ENCODE measurements around the gene RGS19.

RGS19 gene

DNA sequence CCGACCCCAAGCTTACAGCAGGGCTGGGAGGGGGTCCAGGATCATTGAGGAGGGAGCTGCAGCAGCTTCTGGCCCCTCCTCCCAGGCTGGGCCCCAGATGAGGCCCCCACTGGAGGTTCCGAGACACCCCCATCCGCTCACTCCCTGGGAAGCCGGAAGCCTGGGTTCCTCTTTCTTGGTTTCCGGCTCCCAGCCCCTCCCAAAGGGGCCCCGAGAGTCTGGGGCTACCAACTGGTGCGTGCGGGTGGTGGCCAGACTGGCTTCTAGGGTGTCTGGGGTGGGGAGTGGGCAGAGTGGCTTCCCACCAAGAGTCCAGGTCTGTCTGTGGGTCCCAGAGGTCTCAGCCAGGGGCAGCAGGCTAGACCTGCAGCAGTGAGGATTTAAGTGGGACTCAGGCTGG lies 2.2 kb downstream of the RGS19 start:
- H2BK15ac ChIP-seq (ENCODE audit: low read length) = no peak overlapping the region
- peak overlapping the region; percentile 84 for H2AK5ac ChIP-seq (ENCODE audit: low read depth, low read length)
- no peaks in the 10 kb centered on the region for H3K9me3 ChIP-seq (replicated peaks in 1 of 2; ENCODE audit: control insufficient read depth in 2 of 2, insufficient read depth in 1 of 2, low read depth in 1 of 2, low read length in 2 of 2)
- no peak overlapping the region for H3K4me2 ChIP-seq (ENCODE audit: insufficient read depth, low read length, poor library complexity, severe bottlenecking)
- H3K4ac ChIP-seq (ENCODE audit: low read length) = no peak overlapping the region
- peaks cover 10% of the 10 kb centered on the region for H3K79me1 ChIP-seq (ENCODE audit: low read depth, low read length)
- H3K4me1 ChIP-seq (ENCODE audit: control insufficient read depth in 2 of 2, insufficient read depth in 1 of 2, low read depth in 1 of 2, low read length in 2 of 2) = peaks cover 19 to 38% of the 10 kb centered on the region in 2 donors
- H2BK12ac ChIP-seq (ENCODE audit: low read length) = no peak overlapping the region
- no peak overlapping the region for H3K18ac ChIP-seq (ENCODE audit: low read length)
- H3K36me3 ChIP-seq (replicated peaks in 1 of 2; ENCODE audit: control insufficient read depth in 2 of 2, insufficient read depth in 2 of 2, low read length in 2 of 2) = peaks cover 4 to 6% of the 10 kb centered on the region in 2 donors
- H4K8ac ChIP-seq (ENCODE audit: low read depth, low read length) = no peak overlapping the region
- H3K14ac ChIP-seq (ENCODE audit: low read length) = no peak overlapping the region
- H3K23ac ChIP-seq (ENCODE audit: low read depth, low read length, poor library complexity) = no peak overlapping the region
- no peak overlapping the region for H3K27ac ChIP-seq (replicated peaks; ENCODE audit: low read length)
- no peak overlapping the region for H3K4me3 ChIP-seq (ENCODE audit: low read length in 2 of 2)
- no CpG with 5 or more reads among the region's 8 CpGs for WGBS, 2 donors (ENCODE audit: extremely low coverage in 2 of 2, insufficient read length in 2 of 2, insufficient replicate concordance in 1 of 2)
- peak overlapping the region; percentile 44 for H3K9ac ChIP-seq (ENCODE audit: low read depth, low read length, poor library complexity)
- no peak overlapping the region for H2AFZ ChIP-seq (ENCODE audit: low read length)
- DNase-seq (ENCODE audit: low spot score) = no peak
- peaks cover 0 to 9% (median 4%) of the 10 kb centered on the region in 3 experiments for H3K27me3 ChIP-seq (ENCODE audit: control insufficient read depth in 3 of 3, insufficient read depth in 3 of 3, low read depth in 1 of 3, low read length in 3 of 3)
- no peak overlapping the region for H4K91ac ChIP-seq (ENCODE audit: low read depth, low read length, poor library complexity)
- no peak overlapping the region for H2BK120ac ChIP-seq (ENCODE audit: low read depth, low read length)
- H2BK5ac ChIP-seq (ENCODE audit: low read length) = peak overlapping the region; percentile 66

DNA sequence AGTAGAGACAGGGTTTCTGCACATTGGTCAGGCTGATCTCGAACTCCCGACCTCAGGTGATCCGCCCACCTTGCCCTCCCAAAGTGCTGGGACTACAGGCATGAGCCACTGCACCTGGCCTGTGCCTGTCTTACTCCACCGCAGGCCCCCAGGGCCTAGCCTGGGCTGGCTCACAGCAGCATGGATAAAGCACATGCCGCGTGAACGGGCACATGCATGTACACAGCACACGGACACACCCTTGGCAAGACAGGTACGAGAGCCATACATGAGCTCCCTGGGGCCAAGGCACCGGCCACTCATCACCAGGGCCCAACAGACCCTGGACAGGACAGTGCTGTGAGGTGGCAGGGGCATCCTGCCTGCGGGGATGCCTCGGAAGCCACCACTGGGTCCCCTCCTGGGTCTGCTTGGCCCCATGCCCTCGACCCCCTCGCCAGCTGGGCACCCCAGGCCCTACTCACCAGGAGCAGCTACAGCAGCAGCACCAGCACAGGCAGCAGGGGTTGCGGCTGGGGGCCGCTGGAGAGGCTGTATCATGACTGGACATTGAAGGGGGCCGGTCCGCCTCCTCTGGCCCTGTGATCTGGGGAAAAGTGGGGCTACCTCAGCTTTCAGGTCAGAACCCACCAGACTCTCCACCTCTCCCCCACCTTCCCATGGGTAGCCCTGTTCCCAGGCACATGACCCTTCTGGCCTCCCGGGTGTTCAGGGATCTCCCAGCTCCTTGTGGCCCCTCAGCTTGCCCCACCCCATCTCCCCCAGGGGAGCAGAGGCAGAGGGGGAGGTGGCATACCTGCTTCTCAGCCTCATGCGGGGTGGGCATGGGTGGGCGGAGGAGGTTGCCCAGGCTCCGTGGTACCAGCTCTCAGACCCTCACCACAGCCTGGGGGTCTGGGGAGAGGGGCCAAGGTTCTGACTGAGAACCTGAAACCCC lies 3.0 kb downstream of the RGS19 start:
- no peak overlapping the region for H2AFZ ChIP-seq (ENCODE audit: low read length)
- H3K27ac ChIP-seq (replicated peaks; ENCODE audit: low read length) = no peak overlapping the region
- H3K27me3 ChIP-seq (ENCODE audit: control insufficient read depth in 3 of 3, insufficient read depth in 3 of 3, low read depth in 1 of 3, low read length in 3 of 3) = peaks cover 0 to 2% (median under 1%) of the 10 kb centered on the region in 3 experiments
- H3K14ac ChIP-seq (ENCODE audit: low read length) = no peak overlapping the region
- H2AK5ac ChIP-seq (ENCODE audit: low read depth, low read length) = peak overlapping the region; percentile 84
- H3K4ac ChIP-seq (ENCODE audit: low read length) = no peak overlapping the region
- H2BK5ac ChIP-seq (ENCODE audit: low read length) = peak overlapping the region; percentile 66
- H4K8ac ChIP-seq (ENCODE audit: low read depth, low read length) = no peak overlapping the region
- H3K23ac ChIP-seq (ENCODE audit: low read depth, low read length, poor library complexity) = no peak overlapping the region
- H3K4me2 ChIP-seq (ENCODE audit: insufficient read depth, low read length, poor library complexity, severe bottlenecking) = no peak overlapping the region
- H2BK12ac ChIP-seq (ENCODE audit: low read length) = no peak overlapping the region
- DNase-seq (ENCODE audit: low spot score) = no peak
- no peak overlapping the region for H2BK120ac ChIP-seq (ENCODE audit: low read depth, low read length)
- H3K4me3 ChIP-seq (ENCODE audit: low read length in 2 of 2) = no peak overlapping the region
- H3K36me3 ChIP-seq (replicated peaks in 1 of 2; ENCODE audit: control insufficient read depth in 2 of 2, insufficient read depth in 2 of 2, low read length in 2 of 2) = peaks cover 10 to 11% of the 10 kb centered on the region in 2 donors
- H2BK15ac ChIP-seq (ENCODE audit: low read length) = no peak overlapping the region
- H3K18ac ChIP-seq (ENCODE audit: low read length) = no peak overlapping the region
- no peak overlapping the region for H4K91ac ChIP-seq (ENCODE audit: low read depth, low read length, poor library complexity)
- WGBS, 2 donors (ENCODE audit: extremely low coverage in 2 of 2, insufficient read length in 2 of 2, insufficient replicate concordance in 1 of 2) = no CpG with 5 or more reads among the region's 22 CpGs
- no peaks in the 10 kb centered on the region for H3K9me3 ChIP-seq (replicated peaks in 1 of 2; ENCODE audit: control insufficient read depth in 2 of 2, insufficient read depth in 1 of 2, low read depth in 1 of 2, low read length in 2 of 2)
- no peak overlapping the region for H3K9ac ChIP-seq (ENCODE audit: low read depth, low read length, poor library complexity)
- peaks cover 11% of the 10 kb centered on the region for H3K79me1 ChIP-seq (ENCODE audit: low read depth, low read length)
- peaks cover 17 to 30% of the 10 kb centered on the region in 2 donors for H3K4me1 ChIP-seq (ENCODE audit: control insufficient read depth in 2 of 2, insufficient read depth in 1 of 2, low read depth in 1 of 2, low read length in 2 of 2)

DNA sequence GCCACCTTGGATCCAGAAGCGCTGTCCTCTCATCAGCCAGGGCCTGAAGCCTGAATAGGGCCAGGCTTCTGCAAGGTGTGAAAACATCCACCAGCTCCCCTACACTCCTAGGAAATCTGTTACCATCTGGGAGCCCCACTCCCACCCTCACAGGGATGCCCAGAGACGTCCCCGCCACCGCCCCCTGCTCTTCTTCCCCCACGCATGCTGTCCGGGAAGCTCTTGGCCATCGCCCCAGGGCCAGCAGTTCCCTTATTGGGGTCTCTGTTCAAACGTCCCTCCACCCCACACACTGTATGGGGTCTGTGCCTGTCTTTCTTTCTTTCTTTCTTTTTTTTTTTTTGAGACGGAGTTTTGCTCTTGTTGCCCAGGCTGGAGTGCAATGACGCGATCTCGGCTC lies 3.8 kb downstream of the RGS19 start:
- peak overlapping the region; percentile 38 for H3K14ac ChIP-seq (ENCODE audit: low read length)
- no peak overlapping the region for H2AFZ ChIP-seq (ENCODE audit: low read length)
- no peaks in the 10 kb centered on the region for H3K27me3 ChIP-seq (ENCODE audit: control insufficient read depth in 3 of 3, insufficient read depth in 3 of 3, low read depth in 1 of 3, low read length in 3 of 3)
- no peak for DNase-seq (ENCODE audit: low spot score)
- H3K9me3 ChIP-seq (replicated peaks in 1 of 2; ENCODE audit: control insufficient read depth in 2 of 2, insufficient read depth in 1 of 2, low read depth in 1 of 2, low read length in 2 of 2) = no peaks in the 10 kb centered on the region
- peaks cover 13 to 23% of the 10 kb centered on the region in 2 donors for H3K4me1 ChIP-seq (ENCODE audit: control insufficient read depth in 2 of 2, insufficient read depth in 1 of 2, low read depth in 1 of 2, low read length in 2 of 2)
- no CpG with 5 or more reads among the region's 12 CpGs for WGBS, 2 donors (ENCODE audit: extremely low coverage in 2 of 2, insufficient read length in 2 of 2, insufficient replicate concordance in 1 of 2)
- H4K8ac ChIP-seq (ENCODE audit: low read depth, low read length) = no peak overlapping the region
- no peak overlapping the region for H3K4ac ChIP-seq (ENCODE audit: low read length)
- no peak overlapping the region for H3K4me2 ChIP-seq (ENCODE audit: insufficient read depth, low read length, poor library complexity, severe bottlenecking)
- H2BK120ac ChIP-seq (ENCODE audit: low read depth, low read length) = no peak overlapping the region
- H3K9ac ChIP-seq (ENCODE audit: low read depth, low read length, poor library complexity) = no peak overlapping the region
- H2AK5ac ChIP-seq (ENCODE audit: low read depth, low read length) = no peak overlapping the region
- no peak overlapping the region for H2BK5ac ChIP-seq (ENCODE audit: low read length)
- no peak overlapping the region for H2BK15ac ChIP-seq (ENCODE audit: low read length)
- H4K91ac ChIP-seq (ENCODE audit: low read depth, low read length, poor library complexity) = no peak overlapping the region
- peaks cover 10% of the 10 kb centered on the region for H3K79me1 ChIP-seq (ENCODE audit: low read depth, low read length)
- H2BK12ac ChIP-seq (ENCODE audit: low read length) = no peak overlapping the region
- H3K36me3 ChIP-seq (replicated peaks in 1 of 2; ENCODE audit: control insufficient read depth in 2 of 2, insufficient read depth in 2 of 2, low read length in 2 of 2) = peaks cover 10 to 12% of the 10 kb centered on the region in 2 donors
- no peak overlapping the region for H3K27ac ChIP-seq (replicated peaks; ENCODE audit: low read length)
- H3K23ac ChIP-seq (ENCODE audit: low read depth, low read length, poor library complexity) = peak overlapping the region; percentile 55
- H3K4me3 ChIP-seq (ENCODE audit: low read length in 2 of 2) = no peak overlapping the region
- H3K18ac ChIP-seq (ENCODE audit: low read length) = no peak overlapping the region

GRCh38 chr20:64074963-64075362 lies 4.4 kb downstream of the RGS19 start:
- H2AFZ ChIP-seq (ENCODE audit: low read length) = no peak overlapping the region
- peaks cover 10 to 17% of the 10 kb centered on the region in 2 donors for H3K4me1 ChIP-seq (ENCODE audit: control insufficient read depth in 2 of 2, insufficient read depth in 1 of 2, low read depth in 1 of 2, low read length in 2 of 2)
- H3K9me3 ChIP-seq (replicated peaks in 1 of 2; ENCODE audit: control insufficient read depth in 2 of 2, insufficient read depth in 1 of 2, low read depth in 1 of 2, low read length in 2 of 2) = no peaks in the 10 kb centered on the region
- peak overlapping the region; percentile 12 for H3K9ac ChIP-seq (ENCODE audit: low read depth, low read length, poor library complexity)
- no peak overlapping the region for H2BK12ac ChIP-seq (ENCODE audit: low read length)
- peak overlapping the region in 1 of 2 donors; percentile 41 for H3K4me3 ChIP-seq (ENCODE audit: low read length in 2 of 2)
- no CpG with 5 or more reads among the region's 8 CpGs for WGBS, 2 donors (ENCODE audit: extremely low coverage in 2 of 2, insufficient read length in 2 of 2, insufficient replicate concordance in 1 of 2)
- H3K27me3 ChIP-seq (ENCODE audit: control insufficient read depth in 3 of 3, insufficient read depth in 3 of 3, low read depth in 1 of 3, low read length in 3 of 3) = no peaks in the 10 kb centered on the region
- no peak overlapping the region for H2BK15ac ChIP-seq (ENCODE audit: low read length)
- no peak for DNase-seq (ENCODE audit: low spot score)
- H3K23ac ChIP-seq (ENCODE audit: low read depth, low read length, poor library complexity) = peak overlapping the region; percentile 55
- no peak overlapping the region for H4K91ac ChIP-seq (ENCODE audit: low read depth, low read length, poor library complexity)
- no peak overlapping the region for H3K4ac ChIP-seq (ENCODE audit: low read length)
- peaks cover 9% of the 10 kb centered on the region for H3K79me1 ChIP-seq (ENCODE audit: low read depth, low read length)
- H3K4me2 ChIP-seq (ENCODE audit: insufficient read depth, low read length, poor library complexity, severe bottlenecking) = no peak overlapping the region
- no peak overlapping the region for H3K18ac ChIP-seq (ENCODE audit: low read length)
- H4K8ac ChIP-seq (ENCODE audit: low read depth, low read length) = no peak overlapping the region
- H2BK5ac ChIP-seq (ENCODE audit: low read length) = no peak overlapping the region
- H3K36me3 ChIP-seq (replicated peaks in 1 of 2; ENCODE audit: control insufficient read depth in 2 of 2, insufficient read depth in 2 of 2, low read length in 2 of 2) = peaks cover 14 to 18% of the 10 kb centered on the region in 2 donors
- H2BK120ac ChIP-seq (ENCODE audit: low read depth, low read length) = no peak overlapping the region
- H3K14ac ChIP-seq (ENCODE audit: low read length) = no peak overlapping the region
- no peak overlapping the region for H2AK5ac ChIP-seq (ENCODE audit: low read depth, low read length)
- H3K27ac ChIP-seq (replicated peaks; ENCODE audit: low read length) = no peak overlapping the region
